ENCODE results near the gene LKAAEAR1. TPM values are rescaled to one million over a fixed set of nuclear protein-coding genes. Genes with fewer than 3 reads are reported as not detected.

LKAAEAR1 gene
- total RNA-seq = 0.72 TPM in 1 of 2 replicates, not detected in the other

GRCh38 chr20:64083804-64084684, at the start of gene LKAAEAR1:
Gene LKAAEAR1 (minus strand): TSS chr20:64084398. CDS start chr20:64084219, 179 bp downstream.
- no peak for TF ChIP-seq CTCF (IDR thresholded peaks at IDR 0.05; ENCODE audit: extremely low read depth, low read depth, low read length)
- Histone ChIP-seq H3K4me1 (ENCODE audit: insufficient read depth, low read length) (peaks cover 5% of the 10 kb centered on the region), H4K20me1 (ENCODE audit: insufficient read depth, low read length) (no peaks in the 10 kb centered on the region), H2AFZ (ENCODE audit: low read length) (no peak within 1 kb of the TSS), H3K36me3 (ENCODE audit: insufficient read depth, low read length) (no peaks in the 10 kb centered on the region), H3K4me3 (ENCODE audit: insufficient read depth, low read length) (peak within 1 kb of the TSS; percentile 52), H3K9me3 (ENCODE audit: low read depth, low read length) (no peaks in the 10 kb centered on the region), H3K27ac (ENCODE audit: low read depth, low read length) (no peak within 1 kb of the TSS), H3K4me2 (ENCODE audit: insufficient read depth, low read length) (peak within 1 kb of the TSS; percentile 61), H3K27me3 (ENCODE audit: insufficient read depth, low read length) (peaks cover 40% of the 10 kb centered on the region), H3K79me2 (ENCODE audit: insufficient read depth, low read length) (no peaks in the 10 kb centered on the region)
- peak; percentile 92 for DNase-seq (ENCODE audit: insufficient read length, low spot score, missing footprints)

GRCh38 chr20:64131406-64131805, 47.2 kb upstream of the LKAAEAR1 start:
- Histone ChIP-seq H3K4me3 (ENCODE audit: insufficient read depth, low read length) (no peak overlapping the region), H3K27ac (ENCODE audit: low read depth, low read length) (no peak overlapping the region), H3K36me3 (ENCODE audit: insufficient read depth, low read length) (no peaks in the 10 kb centered on the region), H3K4me2 (ENCODE audit: insufficient read depth, low read length) (no peak overlapping the region), H3K4me1 (ENCODE audit: insufficient read depth, low read length) (no peaks in the 10 kb centered on the region), H4K20me1 (ENCODE audit: insufficient read depth, low read length) (no peaks in the 10 kb centered on the region), H3K9me3 (ENCODE audit: low read depth, low read length) (no peaks in the 10 kb centered on the region), H3K27me3 (ENCODE audit: insufficient read depth, low read length) (peaks cover 3% of the 10 kb centered on the region), H3K79me2 (ENCODE audit: insufficient read depth, low read length) (no peaks in the 10 kb centered on the region), H2AFZ (ENCODE audit: low read length) (no peak overlapping the region)
- DNase-seq (ENCODE audit: insufficient read length, low spot score, missing footprints) = peak; percentile 85
- TF ChIP-seq CTCF (IDR thresholded peaks at IDR 0.05; ENCODE audit: extremely low read depth, low read depth, low read length) = peak; percentile 38

- H4K20me1 ChIP-seq (ENCODE audit: insufficient read depth, low read length) = no peaks in the 10 kb centered on the region
- no peak overlapping the region for H3K4me3 ChIP-seq (ENCODE audit: insufficient read depth, low read length)
- no peak for TF ChIP-seq CTCF (IDR thresholded peaks at IDR 0.05; ENCODE audit: extremely low read depth, low read depth, low read length)
- H3K27me3 ChIP-seq (ENCODE audit: insufficient read depth, low read length) = peaks cover 3% of the 10 kb centered on the region
- H2AFZ ChIP-seq (ENCODE audit: low read length) = no peak overlapping the region
- H3K9me3 ChIP-seq (ENCODE audit: low read depth, low read length) = no peaks in the 10 kb centered on the region
- no peaks in the 10 kb centered on the region for H3K36me3 ChIP-seq (ENCODE audit: insufficient read depth, low read length)
- no peak overlapping the region for H3K27ac ChIP-seq (ENCODE audit: low read depth, low read length)
- no peak overlapping the region for H3K4me2 ChIP-seq (ENCODE audit: insufficient read depth, low read length)
- H3K79me2 ChIP-seq (ENCODE audit: insufficient read depth, low read length) = no peaks in the 10 kb centered on the region
- H3K4me1 ChIP-seq (ENCODE audit: insufficient read depth, low read length) = no peaks in the 10 kb centered on the region
- no peak for DNase-seq (ENCODE audit: insufficient read length, low spot score, missing footprints)
Observed at GRCh38 chr20:64130876-64131275, 46.7 kb upstream of the LKAAEAR1 start.

- Histone ChIP-seq H3K4me2 (ENCODE audit: insufficient read depth, low read length) (no peak overlapping the region), H4K20me1 (ENCODE audit: insufficient read depth, low read length) (no peaks in the 10 kb centered on the region)
Observed at GRCh38 chr20:64130271-64130670, 46.1 kb upstream of the LKAAEAR1 start.

More at GRCh38 chr20:64130271-64130670, 46.1 kb upstream of the LKAAEAR1 start:
- DNase-seq (ENCODE audit: insufficient read length, low spot score, missing footprints) = no peak
- Histone ChIP-seq H3K9me3 (ENCODE audit: low read depth, low read length) (no peaks in the 10 kb centered on the region), H3K79me2 (ENCODE audit: insufficient read depth, low read length) (no peaks in the 10 kb centered on the region), H2AFZ (ENCODE audit: low read length) (no peak overlapping the region), H3K4me1 (ENCODE audit: insufficient read depth, low read length) (no peaks in the 10 kb centered on the region), H3K27me3 (ENCODE audit: insufficient read depth, low read length) (peaks cover 3% of the 10 kb centered on the region), H3K36me3 (ENCODE audit: insufficient read depth, low read length) (no peaks in the 10 kb centered on the region), H3K27ac (ENCODE audit: low read depth, low read length) (no peak overlapping the region), H3K4me3 (ENCODE audit: insufficient read depth, low read length) (no peak overlapping the region)
- TF ChIP-seq CTCF (IDR thresholded peaks at IDR 0.05; ENCODE audit: extremely low read depth, low read depth, low read length) = no peak

Measured in osteoblast (primary cell).